HS-5 (cell line): ENCODE results near the gene MYBBP1A.

ENCODE experiments used
- DNase-seq: peaks from one replicate; pipeline ENCODE4 v3.0.0-alpha.2; 2012; ENCODE audit warnings: low read depth

Gene MYBBP1A

DNA sequence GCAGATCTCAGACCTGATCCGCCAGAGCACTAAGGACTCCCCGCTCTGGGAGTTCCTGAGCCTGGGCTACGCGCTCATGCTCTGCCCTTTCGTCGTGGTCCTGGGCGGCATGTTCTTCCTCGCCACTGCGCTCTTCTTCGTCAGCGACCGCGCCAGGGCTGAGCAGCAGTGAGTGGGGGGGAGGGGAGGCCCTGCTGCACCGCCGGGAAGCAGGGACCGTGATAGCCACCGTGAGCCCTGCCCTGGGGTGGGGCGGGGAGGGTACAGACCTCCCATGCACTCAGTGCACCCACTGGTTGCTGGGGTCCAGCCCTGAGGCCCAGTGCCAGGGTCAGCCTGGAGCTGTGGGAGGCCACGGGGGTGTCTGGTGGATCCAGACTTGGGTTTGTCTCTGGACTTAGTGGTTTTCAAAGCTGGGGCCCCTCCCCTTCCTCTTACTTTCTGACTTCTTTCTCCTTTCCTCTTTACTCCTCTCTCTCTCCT, 18.9 kb downstream of the MYBBP1A start:
- no peak for DNase-seq

DNA sequence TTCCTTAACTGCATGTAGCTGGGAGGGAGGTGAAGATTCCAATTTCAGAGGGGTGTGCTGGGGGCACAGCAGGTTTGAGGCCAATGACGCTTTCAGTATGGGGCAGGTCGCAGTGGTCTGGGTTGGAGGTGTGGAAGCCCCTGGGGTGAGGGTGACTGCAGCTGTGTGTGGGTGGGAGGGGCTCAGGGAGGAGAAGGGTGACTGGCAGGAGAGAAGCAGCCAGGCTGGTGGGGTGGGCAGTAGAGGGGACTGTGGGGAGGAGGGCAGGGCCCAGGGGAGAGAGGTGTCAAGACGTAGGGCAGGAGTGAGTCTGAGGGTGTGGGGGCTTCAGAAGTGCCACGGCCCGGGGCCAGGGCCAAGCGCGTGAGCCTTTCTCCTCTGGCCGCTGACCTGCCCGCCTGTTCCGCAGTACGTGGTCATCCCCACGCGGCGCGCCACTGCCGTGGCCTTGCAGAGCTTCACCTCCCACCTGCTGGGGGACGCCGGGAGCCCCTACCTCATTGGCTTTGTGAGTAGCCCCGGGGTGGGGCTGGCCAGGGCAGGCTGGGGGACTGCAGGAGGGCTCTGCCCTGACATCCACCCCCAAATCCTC, 19.4 kb downstream of the MYBBP1A start:
- DNase-seq, result no peak

DNA sequence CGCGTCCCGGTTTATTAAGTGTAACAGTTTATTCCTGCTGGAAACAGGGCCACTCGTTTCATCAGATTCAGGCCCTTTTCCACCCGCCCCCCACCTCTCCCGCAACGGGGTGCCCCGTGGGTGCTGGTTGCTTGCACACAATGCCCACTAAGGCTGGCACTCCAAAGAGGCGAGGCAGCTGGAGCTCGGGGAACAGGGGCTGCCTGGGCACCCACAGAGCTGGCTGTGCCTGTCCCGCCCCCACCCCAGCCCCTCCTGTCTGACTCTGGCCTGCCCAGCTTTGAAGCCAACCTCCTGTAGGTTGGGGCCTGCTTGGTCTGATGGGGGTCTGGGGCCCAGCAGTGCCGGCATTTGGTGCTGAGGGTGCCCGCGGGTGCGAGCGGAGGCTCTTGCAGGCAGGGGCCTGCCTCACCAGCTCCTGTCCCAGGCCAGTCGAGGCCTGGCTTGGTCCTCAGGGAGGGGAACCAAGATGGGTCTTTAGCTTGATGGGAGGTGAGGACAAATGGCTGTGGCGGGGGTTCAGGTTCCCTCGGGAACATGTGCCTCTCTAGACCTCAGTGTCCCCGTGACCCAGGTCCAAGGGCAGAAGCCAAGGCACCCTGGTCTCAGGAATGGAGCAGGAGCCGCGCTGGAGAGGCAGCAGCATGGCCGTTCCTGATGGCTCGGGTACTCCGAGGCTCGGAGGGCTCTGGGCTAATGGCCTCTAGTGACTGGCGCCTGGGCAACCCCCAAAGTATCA, 20.1 kb downstream of the MYBBP1A start:
- DNase-seq, result no peak

GRCh38 chr17:4534515-4534914, 20.7 kb downstream of the MYBBP1A start:
- no peak for DNase-seq

DNA sequence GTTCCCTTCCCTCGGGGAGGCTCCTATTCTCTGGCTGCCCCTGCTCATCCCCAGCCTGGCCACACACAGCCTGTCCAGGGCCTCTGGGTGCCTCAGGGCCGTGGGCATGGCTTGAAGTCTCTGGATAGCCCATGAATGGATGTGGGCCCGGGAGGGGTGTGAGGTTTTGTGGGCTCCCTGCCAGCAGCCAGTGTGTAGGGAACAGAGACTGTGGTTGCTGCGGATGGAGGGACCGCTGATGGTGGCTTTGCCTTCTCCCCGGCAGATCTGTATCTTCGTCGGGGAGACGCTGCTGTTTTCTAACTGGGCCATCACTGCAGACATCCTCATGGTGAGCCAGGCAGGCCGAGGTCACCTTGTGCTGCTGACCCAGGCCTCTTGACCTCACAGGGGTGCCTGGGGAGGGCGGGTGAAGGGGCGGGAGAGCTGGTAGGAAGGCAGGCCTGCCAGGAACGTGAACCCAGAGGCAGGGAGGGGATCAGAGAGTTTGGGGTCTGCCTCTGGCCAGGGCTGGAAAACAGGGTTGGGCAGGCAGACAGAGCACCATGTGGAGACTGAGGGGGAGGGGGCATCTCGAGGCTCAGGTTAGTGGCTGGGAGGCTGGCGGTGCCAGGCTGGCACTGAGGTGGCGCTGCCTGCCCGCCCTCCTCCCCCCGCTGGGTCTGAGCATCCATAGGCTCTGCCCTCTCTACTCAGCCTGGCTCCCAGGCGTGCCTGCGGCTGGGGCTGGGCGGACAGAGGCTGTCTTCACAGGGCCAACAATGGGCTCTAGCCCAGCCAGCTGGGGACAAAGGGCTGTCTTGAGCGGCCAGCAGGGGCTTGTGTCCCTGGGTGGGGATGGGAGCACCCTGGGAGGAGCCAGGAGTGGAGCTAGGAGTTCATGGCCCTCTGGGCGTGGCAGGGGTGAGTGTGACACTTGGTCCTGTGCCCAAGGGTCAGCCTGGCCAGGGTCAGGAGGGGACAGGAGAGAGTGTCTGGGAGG, 21.4 kb downstream of the MYBBP1A start:
- no peak for DNase-seq

DNA sequence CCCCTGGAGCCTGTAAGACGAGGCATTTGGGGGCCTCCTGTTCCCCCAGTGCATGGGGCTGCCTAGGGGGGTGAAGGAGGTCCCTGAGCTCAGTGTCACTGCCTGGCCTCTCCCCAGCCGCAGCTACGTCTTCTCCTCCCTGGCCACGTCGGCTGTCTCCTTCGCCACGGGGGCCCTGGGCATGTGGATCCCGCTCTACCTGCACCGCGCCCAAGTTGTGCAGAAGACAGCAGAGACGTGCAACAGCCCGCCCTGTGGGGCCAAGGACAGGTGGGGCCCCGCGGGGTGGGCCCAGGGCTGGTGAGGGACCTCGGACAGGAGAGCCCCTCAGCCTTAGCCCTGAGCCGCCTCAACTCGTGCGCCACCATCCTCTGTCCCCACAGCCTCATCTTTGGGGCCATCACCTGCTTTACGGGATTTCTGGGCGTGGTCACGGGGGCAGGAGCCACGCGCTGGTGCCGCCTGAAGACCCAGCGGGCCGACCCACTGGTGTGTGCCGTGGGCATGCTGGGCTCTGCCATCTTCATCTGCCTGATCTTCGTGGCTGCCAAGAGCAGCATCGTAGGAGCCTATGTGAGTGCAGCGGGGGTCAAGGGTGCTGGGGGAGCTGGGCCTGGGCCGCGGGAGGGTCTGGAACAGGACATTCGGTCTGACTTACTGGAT, 22.2 kb downstream of the MYBBP1A start:
- no peak for DNase-seq

- DNase-seq, result no peak
Measured at GRCh38 chr17:4531988-4532736, 23.0 kb downstream of the MYBBP1A start.

DNA sequence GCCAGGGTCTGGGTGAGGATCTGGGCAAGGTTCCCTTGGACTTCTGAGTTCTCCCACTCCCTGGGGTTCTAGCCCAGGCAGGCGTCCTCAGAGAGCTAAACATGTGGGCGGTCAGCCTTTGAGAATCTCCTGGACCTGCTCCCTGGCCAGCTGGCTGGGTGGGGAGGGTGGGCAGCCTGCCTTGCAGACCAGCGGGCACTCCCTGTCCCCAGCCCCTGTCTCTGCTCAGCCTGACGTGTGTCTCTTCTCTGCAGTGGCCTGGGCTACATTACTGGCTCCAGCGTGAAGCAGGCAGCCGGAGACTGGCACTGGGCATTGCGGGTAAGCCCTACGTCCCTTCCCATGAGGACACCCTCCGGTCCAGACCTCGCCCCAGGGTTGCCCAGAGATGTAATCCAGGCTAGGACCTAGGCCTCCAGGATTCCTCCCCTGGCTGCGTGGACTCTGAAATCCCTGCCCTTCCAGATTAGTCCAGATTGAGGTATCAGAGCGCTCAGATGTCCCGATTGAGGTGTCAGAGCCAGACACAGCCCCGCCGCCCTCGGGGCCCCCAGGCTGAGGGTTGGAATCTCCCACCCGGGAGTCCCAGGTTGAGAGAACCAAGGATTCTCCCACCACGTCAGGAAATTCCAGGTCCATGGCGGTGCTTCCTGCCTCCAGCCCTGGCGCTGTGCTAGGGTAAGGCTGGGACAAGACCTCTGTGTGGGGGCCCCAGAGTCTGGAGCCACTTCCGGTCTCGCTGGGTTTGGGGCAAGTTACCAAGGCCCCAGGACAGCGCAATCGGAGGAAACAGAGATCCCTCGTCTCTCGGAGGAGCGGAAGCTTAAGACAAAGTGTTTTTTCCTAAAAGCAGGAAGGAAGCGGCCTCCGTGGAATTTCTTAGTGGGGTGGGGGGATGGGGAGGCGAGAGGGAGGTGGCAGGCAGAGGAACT, 24.1 kb downstream of the MYBBP1A start:
- DNase-seq, result no peak

DNA sequence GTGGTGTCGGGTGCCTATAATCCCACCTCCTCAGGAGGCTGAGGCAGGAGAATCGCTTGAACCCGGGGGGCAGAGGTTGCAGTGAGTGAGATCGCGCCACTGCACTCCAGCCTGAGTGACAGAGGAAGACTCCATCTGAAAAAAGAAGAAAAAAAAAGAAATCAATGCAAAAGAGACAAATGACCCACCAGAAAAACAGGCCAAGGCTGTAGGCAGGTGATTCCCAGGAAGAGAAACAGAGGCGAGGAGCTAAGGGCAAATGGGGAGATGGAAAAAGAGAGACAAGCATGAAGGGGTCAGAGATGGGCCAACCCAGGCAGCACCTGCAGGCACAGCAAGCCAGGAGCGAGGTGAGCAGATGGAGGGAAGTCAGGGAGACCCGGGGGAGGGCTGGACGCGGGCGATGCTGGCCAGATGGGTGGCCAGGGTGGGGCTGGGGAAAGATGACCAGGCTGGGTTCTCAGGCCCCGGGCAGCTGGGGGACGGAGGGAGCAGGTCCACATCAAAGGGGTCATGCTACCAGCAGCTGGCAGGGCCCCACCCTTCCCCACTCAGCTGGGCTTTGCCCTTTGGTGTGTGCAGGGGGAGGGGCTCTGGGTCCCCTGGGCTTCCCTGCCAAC, 25.5 kb downstream of the MYBBP1A start:
- DNase-seq, result no peak

- no peak for DNase-seq
Measured at GRCh38 chr17:4527566-4528125, 27.5 kb downstream of the MYBBP1A start.

GRCh38 chr17:4527134-4527533, 28.1 kb downstream of the MYBBP1A start:
- no peak for DNase-seq

DNA sequence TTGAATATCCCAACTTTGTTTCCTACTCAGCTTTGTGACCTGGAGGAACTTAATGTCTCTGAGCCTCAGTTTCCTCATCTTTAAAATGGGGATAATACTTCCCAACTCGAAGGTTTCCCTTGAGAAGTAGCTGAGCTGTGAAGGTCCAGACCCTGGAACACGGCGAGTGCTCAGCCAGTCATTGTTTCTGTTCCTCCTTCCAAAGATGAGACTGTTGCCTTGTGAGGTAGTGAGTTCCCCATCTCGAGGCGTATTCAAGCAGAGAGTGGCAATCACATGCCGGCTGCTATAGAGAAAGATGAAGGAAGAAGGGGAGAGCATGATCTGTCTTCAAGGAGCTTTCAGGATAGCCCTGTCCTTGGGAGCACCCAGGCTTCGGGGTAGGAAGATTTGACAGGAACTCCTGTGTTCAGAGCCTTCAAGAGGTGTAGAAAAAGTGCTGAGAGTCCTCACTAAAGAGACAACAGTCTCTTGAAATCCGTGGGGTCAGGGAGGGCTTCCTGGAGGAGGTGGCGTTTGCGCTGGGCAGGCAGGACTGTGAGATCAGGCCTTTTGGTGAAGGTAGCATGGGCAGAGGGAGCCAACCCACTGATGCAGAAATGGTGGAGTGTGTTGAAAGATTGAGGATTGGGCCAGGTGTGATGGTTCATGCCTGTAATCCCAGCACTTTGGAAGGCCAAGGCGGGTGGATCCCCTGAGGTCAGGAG, 29.3 kb downstream of the MYBBP1A start:
- no peak for DNase-seq

- DNase-seq, result no peak
Measured at GRCh38 chr17:4523946-4524345, 31.2 kb downstream of the MYBBP1A start.

DNA sequence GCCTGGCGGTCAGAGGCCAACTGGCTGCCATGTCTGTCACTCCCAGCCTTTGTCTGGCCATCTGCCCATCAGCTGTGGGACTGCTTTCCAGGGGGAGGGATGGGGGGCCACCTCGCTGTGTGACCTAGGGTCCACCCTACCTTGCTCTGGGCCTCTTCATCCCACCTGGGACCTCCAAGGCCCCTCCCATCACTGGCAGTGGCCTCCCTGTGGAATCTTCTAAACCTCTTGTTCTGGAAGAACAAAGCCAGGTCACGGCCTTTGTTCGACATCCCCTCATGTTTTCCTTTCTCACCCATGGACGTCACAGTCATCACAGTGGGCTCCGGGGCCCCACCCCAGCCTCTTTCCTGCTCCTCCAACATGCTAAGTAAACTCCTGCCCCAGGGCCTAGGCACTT, 32.5 kb downstream of the MYBBP1A start:
- no peak for DNase-seq

DNA sequence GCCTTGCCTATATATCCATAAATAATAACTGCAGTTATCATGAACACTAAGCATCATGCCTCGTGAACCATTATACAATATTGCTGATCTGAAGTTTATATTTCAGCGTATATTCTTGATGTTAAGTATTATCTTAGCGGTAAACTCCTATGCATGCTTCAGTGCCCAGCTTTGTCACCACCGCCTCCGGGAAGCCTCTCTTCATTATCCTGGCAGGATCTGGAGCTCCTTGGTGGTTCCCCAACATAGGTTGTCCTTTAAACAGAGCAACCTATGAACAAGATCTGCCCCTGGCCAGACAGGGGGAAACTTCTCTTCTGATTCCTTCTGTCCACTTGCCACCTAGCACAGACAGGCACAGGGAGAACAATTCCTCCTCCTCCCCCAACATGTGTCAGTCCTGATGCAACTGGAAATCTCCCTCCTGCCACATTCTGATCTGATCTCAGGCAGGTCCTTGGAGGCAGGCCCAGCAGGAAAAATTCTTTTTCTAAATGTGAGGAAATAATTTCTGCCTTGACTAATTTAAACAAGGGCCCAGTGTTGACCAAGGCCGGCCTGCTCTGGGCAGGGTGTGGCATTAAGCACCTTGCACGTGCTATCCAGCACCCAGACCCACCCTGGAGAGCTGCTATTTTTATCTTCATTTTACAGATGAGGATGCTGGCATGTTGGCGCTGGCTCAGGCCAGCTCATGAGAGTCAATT, 34.1 kb downstream of the MYBBP1A start:
- no peak for DNase-seq

DNA sequence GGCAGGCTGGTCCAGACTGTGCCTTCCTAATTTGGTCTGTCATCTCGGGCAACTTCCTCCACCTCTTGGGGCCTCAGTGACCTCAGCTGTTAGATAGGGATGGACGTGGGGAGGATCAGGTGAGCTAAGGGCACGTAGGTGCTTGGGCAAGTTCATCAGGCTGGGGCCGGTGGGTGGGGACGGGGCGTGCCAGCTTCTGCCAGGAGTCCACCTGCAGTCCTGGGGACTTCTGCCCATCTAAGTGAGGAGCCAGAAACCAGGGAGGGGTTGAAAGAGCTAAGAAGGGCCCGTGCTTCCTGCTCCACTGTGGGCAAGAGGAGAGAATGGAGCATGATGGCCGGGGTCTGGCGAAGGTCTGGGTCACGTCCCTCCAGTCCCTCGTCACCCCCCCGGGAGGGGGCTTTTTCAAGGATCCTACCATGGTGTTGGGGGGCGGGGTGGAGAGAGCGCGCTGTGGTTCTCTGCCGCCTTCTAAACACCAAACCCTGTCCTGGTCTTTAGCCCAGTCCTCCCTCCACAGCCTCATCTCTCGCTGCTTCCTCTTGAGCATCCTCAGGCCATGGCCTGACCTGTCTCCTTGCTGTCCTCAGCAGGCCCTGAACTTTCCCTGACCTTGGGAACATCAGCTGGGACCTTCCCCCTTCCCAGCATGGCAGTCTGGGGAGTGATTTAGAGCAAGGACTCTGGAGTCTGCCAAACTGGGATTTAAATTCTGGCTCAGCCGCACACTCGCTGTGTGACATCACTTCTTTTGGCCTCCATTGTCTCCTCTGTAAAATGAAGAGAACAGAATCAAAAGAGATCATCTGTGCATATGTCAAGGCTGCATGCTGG, 34.9 kb downstream of the MYBBP1A start:
- no peak for DNase-seq

DNA sequence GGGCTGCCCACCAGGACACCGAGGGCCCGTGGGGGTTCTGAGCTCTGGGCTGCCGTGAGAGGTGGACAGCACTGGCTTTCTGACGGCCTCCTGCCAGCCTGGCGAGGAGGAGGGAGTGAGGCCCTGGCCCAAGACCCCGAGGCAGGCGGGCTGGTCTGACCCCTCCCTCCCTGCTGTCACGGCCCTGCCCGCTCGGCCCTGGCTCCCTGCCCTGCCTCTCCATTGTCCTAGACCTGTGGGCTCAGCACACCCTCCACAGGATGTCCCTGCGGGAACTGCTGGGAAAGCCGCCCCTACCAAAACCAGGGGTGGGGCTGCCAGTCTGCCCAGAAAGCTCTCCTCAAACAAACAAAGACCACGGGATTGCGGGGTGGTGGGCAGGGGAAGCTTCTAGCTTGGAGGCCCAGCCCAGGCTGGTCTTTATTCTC, 35.8 kb downstream of the MYBBP1A start:
- DNase-seq, result no peak
